Measurements from ENCODE around the gene HOXA11.

- TF ChIP-seq CTCF (IDR thresholded peaks at IDR 0.05; ENCODE audit: low read depth, low read length, missing input control), result no peak
- TF ChIP-seq MAX (IDR thresholded peaks at IDR 0.05), result no peak
- no peak for TF ChIP-seq ZBTB33 (IDR thresholded peaks at IDR 0.05)
- no peak for TF ChIP-seq FOXA1 (IDR thresholded peaks at IDR 0.05)
- TF ChIP-seq GABPA (IDR thresholded peaks at IDR 0.05 in 1 of 2, conservative IDR thresholded peaks at IDR 0.05 in 1 of 2), result no peak
- TF ChIP-seq RXRA (IDR thresholded peaks at IDR 0.05), result no peak
- no peak for TF ChIP-seq RAD21 (IDR thresholded peaks at IDR 0.05)
- TF ChIP-seq HNF4G (IDR thresholded peaks at IDR 0.05), result no peak
- no peak for TF ChIP-seq REST (IDR thresholded peaks at IDR 0.05)
Observed at GRCh38 chr7:27202018-27202861, 17.2 kb upstream of the HOXA11 start.
